HL-60 (cell line): ENCODE results near the gene GAL3ST2.
"Not testable (repeated sequence)": the region's sequence is repeated elsewhere in the genome, so short reads cannot be mapped to it uniquely, and the experiment has no call there.

Experiments
- DNase-seq, 2 experiments: peaks; one replicate each; pipeline ENCODE4 v3.0.0-alpha.2; 2010 to 2020; ENCODE audit warnings: low read depth in 1 of 2, low spot score in 1 of 2
- H3K27ac ChIP-seq: fragments of 250-450 bp; sonication (Bioruptor Pico); replicated peaks from 2 replicates; pipeline ENCODE4 v1.5.1; 2020; ENCODE audit warnings: mild to moderate bottlenecking, moderate library complexity
- H3K27me3 ChIP-seq: fragments of 250-450 bp; sonication (Bioruptor Pico); 2 replicates; pipeline ENCODE4 v1.5.1; 2021; ENCODE audit warnings: mild to moderate bottlenecking, moderate library complexity; ENCODE audit not compliant: insufficient read depth, poor library complexity, severe bottlenecking
- H3K4me3 ChIP-seq: replicated peaks from 2 replicates; pipeline ENCODE4 v1.5.1; 2011; ENCODE audit warnings: mild to moderate bottlenecking, control low read depth, low read length; ENCODE audit not compliant: insufficient read depth
- GABPA ChIP-seq: IDR thresholded peaks from 2 replicates; pipeline ENCODE4 v1.6.1; 2012; ENCODE audit warnings: low read depth
- POLR2AphosphoS5 ChIP-seq: IDR thresholded peaks from 2 replicates; pipeline ENCODE4 v1.6.1; 2012; ENCODE audit warnings: low read depth
- REST ChIP-seq: IDR thresholded peaks from 2 replicates; pipeline ENCODE4 v1.6.1; 2012; ENCODE audit warnings: low read depth; ENCODE audit not compliant: insufficient replicate concordance
- SPI1 ChIP-seq: IDR thresholded peaks from 2 replicates; pipeline ENCODE4 v1.6.1; 2012; ENCODE audit warnings: low read depth, mild to moderate bottlenecking, borderline replicate concordance
- TF ChIP-seq, protein P1 (sequence below): IDR thresholded peaks from one replicate; pipeline ENCODE4 v1.5.1; 2011; ENCODE audit warnings: low read length, control low read depth, inconsistent platforms; ENCODE audit not compliant: insufficient read depth

The GAL3ST2 gene

GRCh38 chr2:241739177-241739576 lies 37.4 kb upstream of the GAL3ST2 start:
- Histone ChIP-seq H3K27ac (no peak overlapping the region), H3K4me3 (no peak overlapping the region), H3K27me3 (no peaks in the 10 kb centered on the region)
- TF ChIP-seq, protein P1, sequence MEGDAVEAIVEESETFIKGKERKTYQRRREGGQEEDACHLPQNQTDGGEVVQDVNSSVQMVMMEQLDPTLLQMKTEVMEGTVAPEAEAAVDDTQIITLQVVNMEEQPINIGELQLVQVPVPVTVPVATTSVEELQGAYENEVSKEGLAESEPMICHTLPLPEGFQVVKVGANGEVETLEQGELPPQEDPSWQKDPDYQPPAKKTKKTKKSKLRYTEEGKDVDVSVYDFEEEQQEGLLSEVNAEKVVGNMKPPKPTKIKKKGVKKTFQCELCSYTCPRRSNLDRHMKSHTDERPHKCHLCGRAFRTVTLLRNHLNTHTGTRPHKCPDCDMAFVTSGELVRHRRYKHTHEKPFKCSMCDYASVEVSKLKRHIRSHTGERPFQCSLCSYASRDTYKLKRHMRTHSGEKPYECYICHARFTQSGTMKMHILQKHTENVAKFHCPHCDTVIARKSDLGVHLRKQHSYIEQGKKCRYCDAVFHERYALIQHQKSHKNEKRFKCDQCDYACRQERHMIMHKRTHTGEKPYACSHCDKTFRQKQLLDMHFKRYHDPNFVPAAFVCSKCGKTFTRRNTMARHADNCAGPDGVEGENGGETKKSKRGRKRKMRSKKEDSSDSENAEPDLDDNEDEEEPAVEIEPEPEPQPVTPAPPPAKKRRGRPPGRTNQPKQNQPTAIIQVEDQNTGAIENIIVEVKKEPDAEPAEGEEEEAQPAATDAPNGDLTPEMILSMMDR: no peak
- DNase-seq: no peak

GRCh38 chr2:241739651-241740050 lies 37.0 kb upstream of the GAL3ST2 start:
- Histone ChIP-seq H3K27me3 (no peaks in the 10 kb centered on the region), H3K4me3 (no peak overlapping the region), H3K27ac (no peak overlapping the region)
- DNase-seq: no peak
- TF ChIP-seq SPI1: no peak
- no peak for TF ChIP-seq POLR2AphosphoS5

GRCh38 chr2:241741016-241741415 lies 35.6 kb upstream of the GAL3ST2 start:
- no peak for TF ChIP-seq SPI1
- no peak for TF ChIP-seq GABPA
- TF ChIP-seq POLR2AphosphoS5: peak; percentile 77
- Histone ChIP-seq H3K27me3 (no peaks in the 10 kb centered on the region), H3K4me3 (no peak overlapping the region), H3K27ac (no peak overlapping the region)
- peak in 1 of 2 experiments; percentile 78 for DNase-seq

DNA sequence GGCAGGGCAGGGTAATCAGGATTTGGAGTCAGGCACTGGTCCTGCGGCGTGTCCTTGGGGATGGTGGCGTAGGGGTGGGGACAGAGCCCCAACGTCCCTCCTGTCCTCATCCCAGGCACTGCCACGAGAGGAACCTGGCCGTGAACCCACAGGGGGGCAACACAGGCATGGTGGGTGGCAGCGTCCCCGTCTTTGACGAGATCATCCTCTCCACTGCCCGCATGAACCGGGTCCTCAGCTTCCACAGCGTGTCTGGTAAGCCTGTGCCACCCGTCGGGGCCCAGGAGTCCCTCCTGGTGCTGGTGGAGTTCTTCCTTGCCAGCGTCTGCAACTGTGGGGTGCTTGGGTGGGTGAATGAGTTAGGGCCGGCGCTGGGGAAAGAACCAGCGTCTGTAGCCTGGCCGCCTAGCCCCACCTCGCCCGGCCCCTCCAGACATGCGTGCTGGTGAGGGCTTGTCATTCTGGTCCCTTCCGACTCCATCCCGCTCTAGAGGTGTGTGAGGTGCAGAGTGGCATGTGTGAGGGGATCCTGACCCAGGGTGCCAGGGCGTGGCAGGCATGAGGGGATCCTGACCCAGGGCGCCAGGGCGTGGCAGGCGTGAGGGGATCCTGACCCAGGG lies 34.2 kb upstream of the GAL3ST2 start:
- no peak for TF ChIP-seq SPI1
- TF ChIP-seq REST: no peak
- no peak for TF ChIP-seq GABPA
- no peak for TF ChIP-seq POLR2AphosphoS5
- H3K27ac ChIP-seq: no peak overlapping the region
- no peak for DNase-seq
- no peaks in the 10 kb centered on the region for H3K27me3 ChIP-seq
- no peak overlapping the region for H3K4me3 ChIP-seq

- not testable (repeated sequence) for DNase-seq, H3K27me3 ChIP-seq, H3K27ac ChIP-seq, H3K4me3 ChIP-seq
These were observed 33.6 kb upstream of the GAL3ST2 start for GRCh38 chr2:241743008-241743407.

- TF ChIP-seq, protein P1: no peak
- TF ChIP-seq REST: no peak
- TF ChIP-seq POLR2AphosphoS5: no peak
- TF ChIP-seq GABPA: no peak
- TF ChIP-seq SPI1: no peak
- Histone ChIP-seq H3K27me3 (no peaks in the 10 kb centered on the region), H3K27ac (no peak overlapping the region), H3K4me3 (no peak overlapping the region)
- no peak for DNase-seq
These were observed 33.0 kb upstream of the GAL3ST2 start for GRCh38 chr2:241743620-241744019.
